Lower leg skin (tissue), 3 donors: Measurements from ENCODE around the gene HELQ.

Experiments
- POLR2A ChIP-seq, 2 donors: fragments of 450-650 bp; IDR thresholded peaks; one replicate each; pipeline ENCODE4 v1.6.1; 2016 to 2017; ENCODE audit warnings: antibody characterized with exemption in 2 of 2, mild to moderate bottlenecking in 1 of 2, moderate library complexity in 1 of 2
- TF ChIP-seq, protein P1 (sequence below), 3 donors: fragments of 450-650 bp; IDR thresholded peaks; one replicate each; pipeline ENCODE4 v1.5.1; 2016; ENCODE audit warnings: antibody characterized with exemption in 3 of 3, mild to moderate bottlenecking in 3 of 3, moderate library complexity in 2 of 3

DNA sequence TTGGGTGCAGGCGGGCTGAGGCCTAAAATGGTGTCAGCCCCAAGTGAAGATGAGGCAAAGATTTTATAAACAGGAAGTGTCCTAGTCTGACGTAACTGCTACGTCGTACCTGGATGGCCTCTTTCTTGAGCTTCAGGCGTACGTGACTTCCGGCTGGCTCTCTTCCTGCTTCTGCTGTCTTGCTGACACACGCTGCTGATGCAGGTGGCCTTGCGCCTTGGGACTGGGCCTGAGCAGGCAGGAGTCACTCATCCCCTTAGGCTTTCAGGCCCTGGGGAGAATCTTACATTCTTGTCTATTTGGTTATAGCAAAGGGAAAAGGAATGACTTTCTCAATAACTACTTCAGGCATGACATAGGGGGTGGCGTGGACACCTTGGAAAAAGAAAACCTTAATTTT is 49.4 kb upstream of the HELQ start:
- TF ChIP-seq, protein P1, sequence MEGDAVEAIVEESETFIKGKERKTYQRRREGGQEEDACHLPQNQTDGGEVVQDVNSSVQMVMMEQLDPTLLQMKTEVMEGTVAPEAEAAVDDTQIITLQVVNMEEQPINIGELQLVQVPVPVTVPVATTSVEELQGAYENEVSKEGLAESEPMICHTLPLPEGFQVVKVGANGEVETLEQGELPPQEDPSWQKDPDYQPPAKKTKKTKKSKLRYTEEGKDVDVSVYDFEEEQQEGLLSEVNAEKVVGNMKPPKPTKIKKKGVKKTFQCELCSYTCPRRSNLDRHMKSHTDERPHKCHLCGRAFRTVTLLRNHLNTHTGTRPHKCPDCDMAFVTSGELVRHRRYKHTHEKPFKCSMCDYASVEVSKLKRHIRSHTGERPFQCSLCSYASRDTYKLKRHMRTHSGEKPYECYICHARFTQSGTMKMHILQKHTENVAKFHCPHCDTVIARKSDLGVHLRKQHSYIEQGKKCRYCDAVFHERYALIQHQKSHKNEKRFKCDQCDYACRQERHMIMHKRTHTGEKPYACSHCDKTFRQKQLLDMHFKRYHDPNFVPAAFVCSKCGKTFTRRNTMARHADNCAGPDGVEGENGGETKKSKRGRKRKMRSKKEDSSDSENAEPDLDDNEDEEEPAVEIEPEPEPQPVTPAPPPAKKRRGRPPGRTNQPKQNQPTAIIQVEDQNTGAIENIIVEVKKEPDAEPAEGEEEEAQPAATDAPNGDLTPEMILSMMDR (IDR thresholded peaks at IDR 0.05): no peak
- no peak for TF ChIP-seq POLR2A (IDR thresholded peaks at IDR 0.05)
